Thymus (tissue), 11 donors: ENCODE results near the gene HOXA1. TPM values are rescaled to one million over a fixed set of nuclear protein-coding genes. Genes with fewer than 3 reads are reported as not detected.

ENCODE experiments used
- DNase-seq, 9 donors: peaks; one replicate each; pipeline ENCODE4 v3.0.0-alpha.2; 2013; ENCODE audit warnings: low spot score in 9 of 9, low read depth in 6 of 9, missing footprints in 1 of 9
- H3K27ac ChIP-seq, 2 donors: one replicate each; pipeline ENCODE4 v1.5.1; 2013; ENCODE audit warnings: control low read depth in 1 of 2, low read depth in 1 of 2, low read length in 1 of 2, mild to moderate bottlenecking in 1 of 2, moderate library complexity in 1 of 2
- H3K27me3 ChIP-seq, 2 donors: one replicate each; pipeline ENCODE4 v1.5.1; 2013; ENCODE audit warnings: low read length in 1 of 2; ENCODE audit not compliant: control insufficient read depth in 2 of 2, insufficient read depth in 1 of 2
- H3K36me3 ChIP-seq, 2 donors: one replicate each; pipeline ENCODE4 v1.5.1; 2013; ENCODE audit warnings: low read length in 1 of 2, mild to moderate bottlenecking in 1 of 2, moderate library complexity in 1 of 2; ENCODE audit not compliant: control insufficient read depth in 2 of 2, insufficient read depth in 2 of 2
- H3K4me1 ChIP-seq, 2 donors: one replicate each; pipeline ENCODE4 v1.5.1; 2013; ENCODE audit warnings: low read length in 2 of 2; ENCODE audit not compliant: control insufficient read depth in 2 of 2, insufficient read depth in 2 of 2
- H3K4me3 ChIP-seq, 2 donors: one replicate each; pipeline ENCODE4 v1.5.1; 2013; ENCODE audit warnings: low read length in 2 of 2, control low read depth in 1 of 2, mild to moderate bottlenecking in 1 of 2
- H3K9me3 ChIP-seq, 2 donors: one replicate each; pipeline ENCODE4 v1.5.1; 2013; ENCODE audit warnings: low read length in 1 of 2, mild to moderate bottlenecking in 1 of 2; ENCODE audit not compliant: control insufficient read depth in 2 of 2, insufficient read depth in 1 of 2
- WGBS: extraction: QIAGEN DNeasy Blood & Tissue Kit; methylation state at CpG from one replicate; pipeline ENCODE4 v1.1.7; 2013; 5-methylcytosine and 5-hydroxymethylcytosine counted together
- polyA plus RNA-seq: library from polyadenylated mRNA; stranded (reverse); fragments of 200-250 nt; gene quantifications from one replicate; pipeline ENCODE4 v1.2.3, GENCODE V29; 2013
- total RNA-seq: library from RNA; stranded (reverse); fragments of 120-200 nt; gene quantifications from one replicate; pipeline ENCODE4 v1.2.4, GENCODE V29; 2013
- donor health status: healthy.

HOXA1 gene
- total and polyA plus RNA-seq, 2 donors: 0.28 to 0.71 TPM

DNA sequence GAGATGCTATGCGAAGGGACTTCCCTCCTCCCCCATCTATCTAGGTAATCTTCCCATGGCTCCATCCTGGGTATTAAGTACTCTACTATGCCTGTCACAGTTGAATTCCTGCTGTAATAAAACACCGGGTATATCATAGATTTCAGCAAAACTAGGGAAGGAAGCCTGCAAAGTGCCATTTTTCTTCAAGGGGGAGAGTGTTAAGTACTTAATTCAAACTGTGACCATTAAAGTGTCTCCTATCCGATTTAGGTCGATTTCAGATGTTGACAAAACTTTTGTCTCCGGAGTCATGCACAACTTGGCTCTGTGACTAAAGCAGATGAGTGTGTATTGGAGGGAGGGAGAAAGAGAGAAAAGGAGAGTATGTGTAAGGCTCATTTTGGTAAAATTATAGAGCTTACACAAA lies 30.2 kb upstream of the HOXA1 start:
- 86% methylated on average over 5 of the region's 5 CpGs for WGBS
- no peak for DNase-seq
- Histone ChIP-seq H3K9me3 (peaks cover 0 to 7% of the 10 kb centered on the region in 2 donors), H3K4me1 (peaks cover 0 to 12% of the 10 kb centered on the region in 2 donors), H3K36me3 (no peaks in the 10 kb centered on the region), H3K4me3 (no peak overlapping the region), H3K27me3 (peaks cover 0 to 39% of the 10 kb centered on the region in 2 donors), H3K27ac (peak overlapping the region in 1 of 2 donors; percentile 21)

DNA sequence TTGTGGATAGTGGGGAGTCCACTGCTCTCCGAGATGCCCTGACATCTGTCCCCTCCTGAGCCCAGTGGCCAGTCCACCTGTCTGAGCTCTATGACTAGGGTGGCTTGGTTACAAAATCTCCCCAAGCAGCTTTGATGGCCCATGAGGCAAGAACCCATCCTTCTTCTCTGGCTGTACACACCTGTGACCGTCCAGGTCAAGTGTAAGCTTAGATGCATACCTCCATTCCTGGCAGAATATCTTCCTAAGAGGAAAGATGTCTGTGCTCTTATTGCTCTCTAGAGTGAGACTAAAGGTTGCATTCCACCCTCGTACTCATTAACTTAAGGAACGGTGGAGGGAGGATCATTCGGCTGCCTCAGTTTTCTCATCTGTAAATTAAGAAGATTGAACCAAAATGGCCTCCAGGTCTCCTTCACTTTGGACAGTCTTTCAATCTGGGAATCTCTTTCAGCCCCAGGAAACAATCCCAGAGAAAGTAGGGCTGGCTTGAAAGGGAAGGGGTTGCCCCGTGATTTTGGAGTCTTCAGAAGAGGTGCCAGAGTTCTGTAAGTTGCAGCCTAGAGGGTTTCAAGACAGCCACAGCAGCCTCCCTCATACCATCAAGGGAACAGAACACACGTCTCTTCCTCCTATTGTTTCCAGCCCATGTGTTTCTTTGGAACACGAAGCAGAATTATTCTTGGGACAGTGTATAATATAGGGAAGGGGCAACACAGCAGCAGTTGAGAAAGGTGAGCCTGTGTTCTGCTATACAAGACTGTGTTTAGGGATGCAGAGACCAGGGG lies 29.3 kb upstream of the HOXA1 start:
- Histone ChIP-seq H3K36me3 (no peaks in the 10 kb centered on the region), H3K27ac (no peak overlapping the region), H3K9me3 (peaks cover 0 to 7% of the 10 kb centered on the region in 2 donors), H3K4me1 (peaks cover 0 to 12% of the 10 kb centered on the region in 2 donors), H3K4me3 (no peak overlapping the region), H3K27me3 (peaks cover 0 to 37% of the 10 kb centered on the region in 2 donors)
- no peak for DNase-seq
- WGBS: 96% methylated on average over 8 of the region's 8 CpGs

DNA sequence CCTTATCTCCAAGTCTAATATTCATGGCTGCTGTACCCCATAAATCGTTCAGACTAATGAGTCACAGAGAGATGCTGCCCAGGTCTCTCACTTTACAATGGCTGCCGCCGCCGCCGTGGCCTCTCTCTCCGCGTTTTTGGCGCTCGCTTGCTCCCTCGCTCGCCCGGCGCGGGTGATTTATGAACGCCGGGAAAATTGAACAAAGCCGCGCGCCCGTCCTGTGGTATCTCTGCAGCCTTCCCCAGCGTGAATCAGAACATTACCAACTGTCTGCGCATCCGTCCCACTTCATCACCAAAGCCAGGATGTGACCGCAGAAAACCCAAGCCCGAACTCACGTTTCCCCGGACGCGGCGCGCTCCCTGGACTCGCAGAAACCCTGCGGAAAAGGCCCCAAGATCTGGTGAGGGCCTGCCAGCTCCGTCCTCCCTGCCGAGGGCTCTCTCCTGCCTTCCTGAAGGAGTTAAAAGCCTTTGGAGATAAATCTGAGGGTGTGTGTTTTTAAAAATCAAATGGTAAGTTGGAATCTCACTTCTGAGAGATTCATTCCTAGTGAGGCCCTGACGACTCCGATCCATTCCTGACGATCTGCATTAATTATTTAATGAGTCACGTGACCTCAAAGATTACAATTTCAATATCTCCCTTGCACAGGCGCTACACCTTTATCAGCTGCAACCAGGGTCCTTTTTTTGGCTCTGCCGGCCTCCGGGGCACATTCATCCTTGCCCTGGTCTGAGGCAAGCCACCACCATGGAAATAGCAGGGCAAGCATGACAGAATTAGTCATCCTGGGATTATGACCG lies 28.5 kb upstream of the HOXA1 start:
- H3K9me3 ChIP-seq: no peaks in the 10 kb centered on the region
- WGBS: 97% methylated on average over 43 of the region's 43 CpGs
- no peak overlapping the region for H3K27ac ChIP-seq
- H3K4me1 ChIP-seq: peaks cover 0 to 6% of the 10 kb centered on the region in 2 donors
- peaks cover 0 to 33% of the 10 kb centered on the region in 2 donors for H3K27me3 ChIP-seq
- no peak for DNase-seq
- no peaks in the 10 kb centered on the region for H3K36me3 ChIP-seq
- H3K4me3 ChIP-seq: no peak overlapping the region

DNA sequence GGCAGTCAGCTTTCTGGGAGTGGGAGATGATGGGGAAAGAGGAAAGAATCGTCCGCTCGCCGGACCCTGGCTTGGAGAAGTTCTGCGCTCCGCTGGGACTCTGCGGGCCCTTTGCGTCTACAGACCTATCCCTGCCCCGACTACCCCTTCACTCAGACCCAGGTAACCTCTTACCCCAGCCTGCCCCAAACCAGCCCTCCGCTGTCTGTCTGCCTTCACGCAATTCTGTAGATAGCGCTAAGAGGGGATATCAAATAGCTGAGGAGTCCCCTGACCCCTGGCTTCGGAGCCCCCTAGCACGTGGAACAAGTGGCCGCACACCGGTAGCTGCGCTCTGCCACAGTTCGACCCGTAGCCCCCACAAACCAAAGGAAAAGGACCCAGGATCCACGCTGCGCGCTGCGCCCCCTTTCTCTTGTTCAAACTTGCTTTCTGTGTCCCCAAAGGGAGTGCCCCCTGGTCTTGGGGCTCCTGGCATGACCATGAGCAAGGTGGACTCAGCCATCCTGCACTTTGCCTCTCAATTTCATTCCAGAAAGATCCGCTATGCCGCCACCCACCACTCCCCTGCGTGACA lies 27.8 kb upstream of the HOXA1 start:
- H3K4me3 ChIP-seq: no peak overlapping the region
- H3K27me3 ChIP-seq: peaks cover 0 to 28% of the 10 kb centered on the region in 2 donors
- peaks cover 0 to 6% of the 10 kb centered on the region in 2 donors for H3K4me1 ChIP-seq
- WGBS: 96% methylated on average over 26 of the region's 26 CpGs
- H3K27ac ChIP-seq: no peak overlapping the region
- H3K36me3 ChIP-seq: no peaks in the 10 kb centered on the region
- DNase-seq: no peak
- no peaks in the 10 kb centered on the region for H3K9me3 ChIP-seq

DNA sequence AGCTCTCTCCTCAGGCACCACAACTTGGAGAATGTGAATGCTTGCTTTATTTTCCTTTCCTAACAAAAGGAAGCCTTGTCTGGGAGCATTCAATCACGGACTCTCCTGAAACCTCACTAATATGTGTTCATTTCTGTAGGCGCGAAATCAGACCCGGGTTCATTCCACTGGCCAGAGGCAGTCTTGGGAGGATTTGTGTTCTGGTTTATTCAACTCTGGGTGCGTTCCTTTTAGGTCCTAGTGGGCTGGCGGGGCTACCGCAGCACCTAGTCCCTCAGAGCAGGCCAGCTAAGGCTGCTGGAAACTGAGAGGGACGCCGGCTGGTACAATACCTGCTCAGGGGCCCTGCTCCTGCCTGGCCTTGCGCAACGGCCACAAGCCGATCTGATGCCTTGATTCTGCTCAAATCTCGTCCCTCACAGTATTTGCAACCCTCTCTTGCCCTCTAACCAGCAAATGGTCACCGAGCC lies 27.2 kb upstream of the HOXA1 start:
- Histone ChIP-seq H3K36me3 (no peaks in the 10 kb centered on the region), H3K27ac (no peak overlapping the region), H3K9me3 (no peaks in the 10 kb centered on the region), H3K27me3 (peaks cover 0 to 29% of the 10 kb centered on the region in 2 donors), H3K4me3 (no peak overlapping the region), H3K4me1 (peaks cover 0 to 6% of the 10 kb centered on the region in 2 donors)
- DNase-seq: no peak
- 94% methylated on average over 14 of the region's 14 CpGs for WGBS

DNA sequence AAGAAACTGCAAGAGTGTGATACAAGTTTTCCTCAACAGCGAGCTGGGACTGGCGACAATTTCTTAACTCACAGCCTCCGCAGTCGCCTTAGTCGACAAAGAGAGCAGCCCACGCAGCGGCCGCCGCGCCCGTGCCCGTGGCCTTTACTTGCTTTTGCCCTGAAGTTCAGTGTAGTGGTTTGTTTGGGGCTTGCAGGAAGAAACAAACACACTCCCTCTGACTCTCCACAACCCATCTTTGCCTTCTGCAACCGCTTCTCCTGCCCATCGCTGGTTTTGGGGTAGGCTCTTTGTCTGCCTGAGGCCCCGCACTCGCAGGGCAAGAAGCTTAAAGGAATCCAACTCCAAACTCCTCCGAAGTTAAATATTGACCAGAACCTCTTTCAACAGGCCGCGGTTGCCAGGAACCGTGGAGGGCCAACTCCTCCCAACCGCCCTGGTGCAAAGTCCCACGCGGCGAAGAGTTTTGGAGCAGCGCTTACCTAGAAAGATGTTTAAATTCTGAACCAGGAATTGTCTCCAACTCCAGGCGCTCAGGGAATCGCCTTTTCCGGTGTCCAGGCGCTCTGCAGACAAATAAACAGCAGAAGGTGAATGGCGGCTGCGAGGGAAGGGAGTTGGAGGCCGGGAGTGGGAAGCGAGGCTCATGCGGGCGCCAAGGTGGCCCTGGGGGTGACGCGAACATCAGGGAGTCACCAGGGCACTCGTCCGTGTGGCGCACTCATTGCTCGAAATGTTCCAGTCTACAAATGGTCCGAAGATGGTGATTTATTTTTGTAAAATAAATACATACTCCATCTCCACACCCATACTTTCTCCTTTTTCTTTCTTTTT lies 26.5 kb upstream of the HOXA1 start:
- Histone ChIP-seq H3K9me3 (no peaks in the 10 kb centered on the region), H3K4me3 (peak overlapping the region in 1 of 2 donors; percentile 18), H3K27ac (peak overlapping the region; percentile 3 to 32), H3K27me3 (peaks cover 0 to 30% of the 10 kb centered on the region in 2 donors), H3K36me3 (no peaks in the 10 kb centered on the region), H3K4me1 (peaks cover 0 to 6% of the 10 kb centered on the region in 2 donors)
- 95% methylated on average over 42 of the region's 42 CpGs for WGBS
- DNase-seq: no peak

DNA sequence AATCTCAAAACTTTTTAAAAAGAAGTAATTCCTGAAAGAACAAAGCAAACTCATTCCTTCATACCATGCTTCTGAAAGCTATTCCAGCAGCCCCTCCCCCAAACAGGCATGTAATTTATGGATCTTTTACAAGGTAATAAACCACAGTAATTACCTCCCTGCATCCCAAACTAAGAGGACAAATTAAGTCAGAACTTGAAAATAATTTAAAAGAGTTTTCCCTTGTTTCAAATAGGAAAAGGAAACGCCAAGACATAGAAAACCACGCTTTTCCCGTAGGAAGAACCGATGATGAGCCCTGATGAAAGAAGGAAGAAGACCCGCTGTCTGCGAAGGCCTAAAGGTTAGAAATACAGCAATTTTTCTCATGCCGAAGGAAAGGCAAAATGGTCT lies 25.9 kb upstream of the HOXA1 start:
- H3K9me3 ChIP-seq: no peaks in the 10 kb centered on the region
- peaks cover 0 to 36% of the 10 kb centered on the region in 2 donors for H3K27me3 ChIP-seq
- WGBS: 93% methylated on average over 7 of the region's 7 CpGs
- H3K4me3 ChIP-seq: peak overlapping the region in 1 of 2 donors; percentile 18
- no peak for DNase-seq
- H3K36me3 ChIP-seq: no peaks in the 10 kb centered on the region
- peak overlapping the region in 1 of 2 donors; percentile 3 for H3K27ac ChIP-seq
- peaks cover 0 to 6% of the 10 kb centered on the region in 2 donors for H3K4me1 ChIP-seq

DNA sequence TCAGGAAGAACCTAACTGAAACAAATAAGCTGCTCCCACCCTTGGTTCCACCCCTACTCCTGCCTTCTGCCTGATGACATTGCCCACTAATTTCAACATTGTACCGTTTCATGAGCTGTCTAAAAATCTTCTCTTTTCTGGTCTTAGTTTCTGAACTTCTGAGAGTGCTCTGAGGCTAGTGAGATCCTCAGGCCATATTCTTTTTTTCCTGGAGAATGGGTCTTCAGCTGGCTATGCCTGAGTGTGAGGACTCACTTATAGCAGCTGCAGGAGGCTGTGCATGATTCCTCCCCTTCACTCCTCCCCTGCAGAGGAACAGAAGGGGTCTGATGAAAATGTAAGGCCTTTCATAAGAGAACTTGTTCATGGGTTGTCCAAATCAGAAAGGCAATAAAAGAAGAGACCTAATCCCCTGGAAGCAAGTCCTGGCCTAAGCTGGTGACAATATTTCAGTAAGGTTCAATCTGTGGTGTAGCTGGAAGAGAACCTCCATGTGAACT lies 23.7 kb upstream of the HOXA1 start:
- DNase-seq: no peak
- H3K9me3 ChIP-seq: no peaks in the 10 kb centered on the region
- peaks cover 0 to 52% of the 10 kb centered on the region in 2 donors for H3K27me3 ChIP-seq
- H3K36me3 ChIP-seq: no peaks in the 10 kb centered on the region
- H3K4me1 ChIP-seq: no peaks in the 10 kb centered on the region
- WGBS: 60% methylated on average over 1 of the region's 1 CpG
- H3K27ac ChIP-seq: no peak overlapping the region
- no peak overlapping the region for H3K4me3 ChIP-seq
